PC-9 (cell line): ENCODE results near the gene ACACA. TPM values are rescaled to one million over a fixed set of nuclear protein-coding genes. Genes with fewer than 3 reads are reported as not detected.
"Not testable (repeated sequence)": the region's sequence is repeated elsewhere in the genome, so short reads cannot be mapped to it uniquely, and the experiment has no call there.

Experiments used
- BruUV-seq: library from RNA; stranded (reverse); fragments of 400-500 nt; replicated peaks from 2 replicates; lab custom pipeline; 2021; lab: Mats Ljungman, UMichigan
- CTCF ChIA-PET: fragments of 300-600 bp; sonication (Branson Sonifier 250); formaldehyde crosslinking; loops from one replicate; lab custom pipeline; 2022; ENCODE audit warnings: antibody characterized with exemption; lab: Charles Lee
- POLR2A ChIA-PET: fragments of 300-600 bp; sonication (Branson Sonifier 250); formaldehyde crosslinking; loops from one replicate; lab custom pipeline; 2022; ENCODE audit warnings: antibody characterized with exemption; ENCODE audit not compliant: unreplicated experiment; lab: Charles Lee
- DNase-seq, 2 experiments: peaks; one replicate each; pipeline versions ENCODE4 v3.0.0 to v3.0.0-alpha.2; 2015 to 2022; ENCODE audit warnings: mixed read lengths in 1 of 2
- H2AFZ ChIP-seq: fragments of 200-600 bp; sonication (generic); 2 replicates; pipeline ENCODE4 v1.8.1; 2017; ENCODE audit warnings: antibody characterized with exemption
- H3F3A ChIP-seq: fragments of 200-600 bp; sonication (generic); 2 replicates; pipeline ENCODE4 v1.8.1; 2017; ENCODE audit warnings: antibody characterized with exemption, mild to moderate bottlenecking, low read depth; ENCODE audit not compliant: insufficient read depth
- H3K27ac ChIP-seq: fragments of 200-600 bp; sonication (generic); 2 replicates; pipeline ENCODE4 v1.6.1; 2016; ENCODE audit warnings: mixed run types
- H3K27me3 ChIP-seq: fragments of 200-600 bp; sonication (generic); 2 replicates; pipeline ENCODE4 v1.6.1; 2016; ENCODE audit warnings: low read depth, mixed run types; ENCODE audit not compliant: insufficient read depth
- H3K36me3 ChIP-seq: fragments of 200-600 bp; sonication (generic); 2 replicates; pipeline ENCODE4 v1.6.1; 2016; ENCODE audit warnings: low read depth, mixed run types
- H3K4me1 ChIP-seq: fragments of 200-600 bp; sonication (generic); replicated peaks from 2 replicates; pipeline ENCODE4 v1.6.1; 2016; ENCODE audit warnings: mixed run types; ENCODE audit not compliant: insufficient read depth
- H3K4me2 ChIP-seq: fragments of 200-600 bp; sonication (generic); 2 replicates; pipeline ENCODE4 v1.6.1; 2017; ENCODE audit warnings: mixed run types
- H3K4me3 ChIP-seq: fragments of 200-600 bp; sonication (generic); 2 replicates; pipeline ENCODE4 v1.6.1; 2016; ENCODE audit warnings: mixed run types
- H3K79me2 ChIP-seq: fragments of 200-600 bp; sonication (generic); 2 replicates; pipeline ENCODE4 v1.6.1; 2017; ENCODE audit warnings: low read depth, mixed run types
- H3K9me2 ChIP-seq: fragments of 200-600 bp; sonication (generic); 2 replicates; pipeline ENCODE4 v1.8.1; 2017; ENCODE audit warnings: mild to moderate bottlenecking; ENCODE audit not compliant: insufficient read depth
- H3K9me3 ChIP-seq: fragments of 200-600 bp; sonication (generic); 2 replicates; pipeline ENCODE4 v1.8.1; 2016; ENCODE audit warnings: low read depth; ENCODE audit not compliant: insufficient read depth
- H4K20me1 ChIP-seq: fragments of 200-600 bp; sonication (generic); 2 replicates; pipeline ENCODE4 v1.8.1; 2017; ENCODE audit not compliant: insufficient read depth
- CTCF ChIP-seq: fragments of 200-600 bp; sonication (generic); conservative IDR thresholded peaks from 2 replicates; pipeline ENCODE4 v1.6.1; 2017; ENCODE audit warnings: mixed run types, antibody characterized with exemption, mild to moderate bottlenecking, moderate library complexity
- EZH2 ChIP-seq: fragments of 200-600 bp; sonication (generic); IDR thresholded peaks from 2 replicates; pipeline ENCODE4 v1.8.0; 2017; ENCODE audit warnings: antibody characterized with exemption, low read depth
- intact Hi-C: fragments of 100-400 bp; cut with micrococcal nuclease; formaldehyde crosslinking; loops from one replicate; pipeline ENCODE4 v1.10.0; 2022; ENCODE audit not compliant: unreplicated experiment
- total RNA-seq: library from RNA; stranded (reverse); gene quantifications from 2 replicates; pipeline ENCODE4 v1.2.3, GENCODE V29; 2021

ACACA gene
- total RNA-seq, 1 experiment from 2014 or later = 185 TPM

GRCh38 chr17:37446027-37446426 lies 39.4 kb upstream of the ACACA start:
- no TSS peak for BruUV-seq
- peaks cover 48% of the 10 kb centered on the region for H3F3A ChIP-seq
- no peaks in the 10 kb centered on the region for H4K20me1 ChIP-seq
- TF ChIP-seq EZH2 (no peak), CTCF (no peak)
- peaks cover 7% of the 10 kb centered on the region for H3K36me3 ChIP-seq
- H3K9me2 ChIP-seq = no peaks in the 10 kb centered on the region
- H3K27me3 ChIP-seq = no peaks in the 10 kb centered on the region
- H2AFZ ChIP-seq = no peak overlapping the region
- intact Hi-C loops = no loop called here
- no peak overlapping the region for H3K4me3 ChIP-seq
- peak overlapping the region; percentile 40 for H3K4me2 ChIP-seq
- peak; percentile 22 to 92 for DNase-seq
- H3K27ac ChIP-seq = peak overlapping the region; percentile 81
- peaks cover 51% of the 10 kb centered on the region for H3K4me1 ChIP-seq
- no peaks in the 10 kb centered on the region for H3K9me3 ChIP-seq
- H3K79me2 ChIP-seq = peaks cover 6% of the 10 kb centered on the region; the same call in 1 of the 2 replicates
- ChIA-PET POLR2A (interaction anchor here (0.6 to 0.7 kb wide), 2 partner anchors 28 to 792 kb away, joined by 3 to 7 read pairs; no protein-coding TSS in a partner anchor), CTCF (interaction anchor here (0.6 to 0.7 kb wide), 2 partner anchors 211 to 340 kb away, joined by 3 to 4 read pairs; no protein-coding TSS in a partner anchor)

GRCh38 chr17:37441369-37442014 lies 34.9 kb upstream of the ACACA start:
- H3K9me3 ChIP-seq, H3K4me2 ChIP-seq, H3K27me3 ChIP-seq, H2AFZ ChIP-seq, CTCF ChIA-PET, POLR2A ChIA-PET, intact Hi-C loops, H4K20me1 ChIP-seq, BruUV-seq, H3K4me3 ChIP-seq, H3K79me2 ChIP-seq, DNase-seq, H3K27ac ChIP-seq, H3K9me2 ChIP-seq: not testable (repeated sequence)
- peaks cover 17% of the 10 kb centered on the region for H3K36me3 ChIP-seq
- H3K4me1 ChIP-seq = peaks cover 20% of the 10 kb centered on the region
- peaks cover 20% of the 10 kb centered on the region for H3F3A ChIP-seq

GRCh38 chr17:37440424-37440823 lies 33.8 kb upstream of the ACACA start:
- CTCF ChIA-PET = no interaction called here
- intact Hi-C loops = no loop called here
- Histone ChIP-seq H3K4me3 (no peak overlapping the region), H3K4me2 (no peak overlapping the region), H3K79me2 (no peaks in the 10 kb centered on the region), H3K9me3 (no peaks in the 10 kb centered on the region), H3K27ac (no peak overlapping the region), H3K27me3 (no peaks in the 10 kb centered on the region), H3F3A (peaks cover 9% of the 10 kb centered on the region; the same call in 1 of the 2 replicates), H3K36me3 (peaks cover 26% of the 10 kb centered on the region), H3K9me2 (no peaks in the 10 kb centered on the region), H3K4me1 (peaks cover 9% of the 10 kb centered on the region), H2AFZ (no peak overlapping the region), H4K20me1 (no peaks in the 10 kb centered on the region)
- TF ChIP-seq CTCF (no peak), EZH2 (no peak)
- no peak for DNase-seq
- no TSS peak for BruUV-seq
- POLR2A ChIA-PET = no interaction called here
